ENCODE results near the gene CAPN1. TPM values are rescaled to one million over a fixed set of nuclear protein-coding genes. Genes with fewer than 3 reads are reported as not detected.

Gene CAPN1
- total and polyA plus RNA-seq, 2 of the 13 experiments (the other 11 are each of a cell fraction or from before 2014, with no cell fraction given) = 57.3 to 82.6 TPM

DNA sequence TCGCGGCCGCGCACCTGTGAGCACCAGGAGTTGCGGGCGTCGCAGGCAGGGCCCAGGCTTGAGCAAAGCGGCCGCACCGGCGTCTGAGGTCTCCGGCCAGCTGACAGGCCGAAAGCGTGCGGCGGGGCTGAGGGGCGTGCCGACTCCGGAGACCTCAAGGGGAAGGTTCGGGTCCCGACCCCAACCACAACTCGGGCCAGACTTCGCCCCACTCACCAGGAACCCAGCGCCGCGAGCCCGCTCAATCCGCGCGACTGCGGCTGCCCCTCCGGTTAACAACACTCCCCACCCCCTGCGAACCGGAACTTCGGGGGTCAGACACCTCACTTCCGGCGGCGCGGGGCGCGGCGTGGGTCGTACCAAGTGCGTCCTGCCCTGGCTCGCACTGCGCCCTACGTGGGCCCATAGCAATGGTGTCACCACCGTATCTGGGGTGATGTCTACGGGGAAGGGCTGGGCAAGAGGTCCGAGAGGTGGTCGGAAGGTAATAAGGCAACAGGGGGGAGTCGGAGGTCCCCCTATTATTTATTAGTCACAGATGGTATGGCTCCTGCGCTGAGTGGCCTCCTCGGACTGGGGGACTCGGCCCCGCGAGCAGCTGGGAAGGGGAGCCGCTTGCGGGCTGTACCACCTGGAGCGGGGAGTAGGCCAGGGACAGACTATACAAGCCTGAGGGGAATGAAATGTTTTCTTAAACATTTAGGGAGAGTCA lies 47.3 kb upstream of the CAPN1 start, which contains the start of gene SYVN1 (continued):
- TF ChIP-seq ISL2 (CRISPR knock-in tag; IDR thresholded peaks at IDR 0.05) = 0 out of 2 replicates have a peak, but pooled peaks have one; percentile 24
- no peak for TF ChIP-seq KDM4B (CRISPR knock-in tag; IDR thresholded peaks at IDR 0.05)
- no peak for TF ChIP-seq ZNF101 (CRISPR knock-in tag; IDR thresholded peaks at IDR 0.05; ENCODE audit: borderline replicate concordance, low read depth)
- TF ChIP-seq, protein P1, sequence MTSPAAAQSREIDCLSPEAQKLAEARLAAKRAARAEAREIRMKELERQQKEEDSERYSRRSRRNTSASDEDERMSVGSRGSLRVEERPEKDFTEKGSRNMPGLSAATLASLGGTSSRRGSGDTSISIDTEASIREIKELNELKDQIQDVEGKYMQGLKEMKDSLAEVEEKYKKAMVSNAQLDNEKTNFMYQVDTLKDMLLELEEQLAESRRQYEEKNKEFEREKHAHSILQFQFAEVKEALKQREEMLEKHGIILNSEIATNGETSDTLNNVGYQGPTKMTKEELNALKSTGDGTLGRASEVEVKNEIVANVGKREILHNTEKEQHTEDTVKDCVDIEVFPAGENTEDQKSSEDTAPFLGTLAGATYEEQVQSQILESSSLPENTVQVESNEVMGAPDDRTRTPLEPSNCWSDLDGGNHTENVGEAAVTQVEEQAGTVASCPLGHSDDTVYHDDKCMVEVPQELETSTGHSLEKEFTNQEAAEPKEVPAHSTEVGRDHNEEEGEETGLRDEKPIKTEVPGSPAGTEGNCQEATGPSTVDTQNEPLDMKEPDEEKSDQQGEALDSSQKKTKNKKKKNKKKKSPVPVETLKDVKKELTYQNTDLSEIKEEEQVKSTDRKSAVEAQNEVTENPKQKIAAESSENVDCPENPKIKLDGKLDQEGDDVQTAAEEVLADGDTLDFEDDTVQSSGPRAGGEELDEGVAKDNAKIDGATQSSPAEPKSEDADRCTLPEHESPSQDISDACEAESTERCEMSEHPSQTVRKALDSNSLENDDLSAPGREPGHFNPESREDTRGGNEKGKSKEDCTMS (CRISPR knock-in tag; conservative IDR thresholded peaks at IDR 0.05) = no peak
- no peak for TF ChIP-seq ZNF121 (CRISPR knock-in tag; IDR thresholded peaks at IDR 0.05)
- TF ChIP-seq IRF2 (CRISPR knock-in tag; IDR thresholded peaks at IDR 0.05) = peak; percentile 73; the same call in 1 of the 2 replicates
- TF ChIP-seq TAF15 (IDR thresholded peaks at IDR 0.05; ENCODE audit: low read depth, low read length, poor library complexity, severe bottlenecking) = no peak
- TF ChIP-seq, protein P2, sequence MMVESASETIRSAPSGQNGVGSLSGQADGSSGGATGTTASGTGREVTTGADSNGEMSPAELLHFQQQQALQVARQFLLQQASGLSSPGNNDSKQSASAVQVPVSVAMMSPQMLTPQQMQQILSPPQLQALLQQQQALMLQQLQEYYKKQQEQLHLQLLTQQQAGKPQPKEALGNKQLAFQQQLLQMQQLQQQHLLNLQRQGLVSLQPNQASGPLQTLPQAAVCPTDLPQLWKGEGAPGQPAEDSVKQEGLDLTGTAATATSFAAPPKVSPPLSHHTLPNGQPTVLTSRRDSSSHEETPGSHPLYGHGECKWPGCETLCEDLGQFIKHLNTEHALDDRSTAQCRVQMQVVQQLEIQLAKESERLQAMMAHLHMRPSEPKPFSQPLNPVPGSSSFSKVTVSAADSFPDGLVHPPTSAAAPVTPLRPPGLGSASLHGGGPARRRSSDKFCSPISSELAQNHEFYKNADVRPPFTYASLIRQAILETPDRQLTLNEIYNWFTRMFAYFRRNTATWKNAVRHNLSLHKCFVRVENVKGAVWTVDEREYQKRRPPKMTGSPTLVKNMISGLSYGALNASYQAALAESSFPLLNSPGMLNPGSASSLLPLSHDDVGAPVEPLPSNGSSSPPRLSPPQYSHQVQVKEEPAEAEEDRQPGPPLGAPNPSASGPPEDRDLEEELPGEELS (CRISPR knock-in tag; IDR thresholded peaks at IDR 0.05) = peak; percentile 38
- peak; percentile 49; the same call in 1 of the 2 replicates for TF ChIP-seq ESRRA (CRISPR knock-in tag; IDR thresholded peaks at IDR 0.05; ENCODE audit: low read depth)
- TF ChIP-seq ZNF788 (CRISPR knock-in tag; IDR thresholded peaks at IDR 0.05; ENCODE audit: borderline replicate concordance) = peak; percentile 76; the same call in 1 of the 2 replicates
- TF ChIP-seq NCOA5 (CRISPR knock-in tag; IDR thresholded peaks at IDR 0.05) = no peak
- no peak for TF ChIP-seq DPF2 (CRISPR knock-in tag; IDR thresholded peaks at IDR 0.05; ENCODE audit: borderline replicate concordance, low read depth)
- no peak for TF ChIP-seq NR3C1 (CRISPR knock-in tag; IDR thresholded peaks at IDR 0.05)
- TF ChIP-seq ZNF180 (CRISPR knock-in tag; IDR thresholded peaks at IDR 0.05; ENCODE audit: borderline replicate concordance, low read depth) = peak; percentile 84; the same call in 1 of the 2 replicates
- peak; percentile 50; the same call in 1 of the 2 replicates for TF ChIP-seq ZNF792 (CRISPR knock-in tag; IDR thresholded peaks at IDR 0.05)
- no peak for TF ChIP-seq ZNF326 (CRISPR knock-in tag; IDR thresholded peaks at IDR 0.05; ENCODE audit: borderline replicate concordance)
- TF ChIP-seq ZNF24 (IDR thresholded peaks at IDR 0.05) = peak; percentile 36; the same call in 1 of the 2 replicates
- no peak for TF ChIP-seq U2AF2 (IDR thresholded peaks at IDR 0.05; ENCODE audit: low read depth, low read length)
- no peak for TF ChIP-seq ZNF282 (IDR thresholded peaks at IDR 0.05; ENCODE audit: partially characterized antibody)
- TF ChIP-seq, protein P3, sequence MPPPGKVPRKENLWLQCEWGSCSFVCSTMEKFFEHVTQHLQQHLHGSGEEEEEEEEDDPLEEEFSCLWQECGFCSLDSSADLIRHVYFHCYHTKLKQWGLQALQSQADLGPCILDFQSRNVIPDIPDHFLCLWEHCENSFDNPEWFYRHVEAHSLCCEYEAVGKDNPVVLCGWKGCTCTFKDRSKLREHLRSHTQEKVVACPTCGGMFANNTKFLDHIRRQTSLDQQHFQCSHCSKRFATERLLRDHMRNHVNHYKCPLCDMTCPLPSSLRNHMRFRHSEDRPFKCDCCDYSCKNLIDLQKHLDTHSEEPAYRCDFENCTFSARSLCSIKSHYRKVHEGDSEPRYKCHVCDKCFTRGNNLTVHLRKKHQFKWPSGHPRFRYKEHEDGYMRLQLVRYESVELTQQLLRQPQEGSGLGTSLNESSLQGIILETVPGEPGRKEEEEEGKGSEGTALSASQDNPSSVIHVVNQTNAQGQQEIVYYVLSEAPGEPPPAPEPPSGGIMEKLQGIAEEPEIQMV (CRISPR knock-in tag; IDR thresholded peaks at IDR 0.05; ENCODE audit: low read depth) = peak; percentile 53; the same call in 1 of the 2 replicates
- no peak for TF ChIP-seq RNF2 (conservative IDR thresholded peaks at IDR 0.05; ENCODE audit: low read depth)
- TF ChIP-seq BRCA1 (CRISPR knock-in tag; IDR thresholded peaks at IDR 0.05) = no peak
- no peak for TF ChIP-seq FOXP1 (IDR thresholded peaks at IDR 0.05)
- TF ChIP-seq FOXP1 (CRISPR knock-in tag; IDR thresholded peaks at IDR 0.05) = no peak
- no peak for TF ChIP-seq ZNF776 (CRISPR knock-in tag; IDR thresholded peaks at IDR 0.05)
- peak; percentile 90 for TF ChIP-seq BHLHE40 (IDR thresholded peaks at IDR 0.05; ENCODE audit: low read length)
